OCI-LY1 (cell line): ENCODE measurements around the gene SLC29A1.

ENCODE experiments used
- H2AFZ ChIP-seq: fragments of 200-600 bp; sonication (generic), shearing (Covaris generic); 2 replicates; pipeline ENCODE4 v1.6.0; 2014; ENCODE audit warnings: antibody characterized with exemption, mild to moderate bottlenecking, low read length
- H3F3A ChIP-seq: fragments of 200-600 bp; sonication (generic), shearing (Covaris generic); 2 replicates; pipeline ENCODE4 v1.6.0; 2014; ENCODE audit warnings: mild to moderate bottlenecking, antibody characterized with exemption, low read length, moderate library complexity; ENCODE audit not compliant: insufficient read depth
- H3K27ac ChIP-seq: fragments of 200-600 bp; sonication (generic); 2 replicates; pipeline ENCODE4 v1.5.1; 2014; ENCODE audit warnings: low read length, mixed run types, mild to moderate bottlenecking, low read depth; ENCODE audit not compliant: poor library complexity, severe bottlenecking
- H3K27me3 ChIP-seq: fragments of 200-600 bp; sonication (generic); 2 replicates; pipeline ENCODE4 v1.6.0; 2014; ENCODE audit warnings: antibody characterized with exemption, mild to moderate bottlenecking, low read length, moderate library complexity; ENCODE audit not compliant: insufficient read depth
- H3K36me3 ChIP-seq: fragments of 200-600 bp; sonication (generic); 2 replicates; pipeline ENCODE4 v1.6.1; 2014; ENCODE audit warnings: mild to moderate bottlenecking, antibody characterized with exemption, low read length, moderate library complexity, mixed read lengths; ENCODE audit not compliant: insufficient read depth
- H3K4me1 ChIP-seq: fragments of 200-600 bp; sonication (generic); 2 replicates; pipeline ENCODE4 v1.5.1; 2014; ENCODE audit warnings: mild to moderate bottlenecking, low read length, moderate library complexity; ENCODE audit not compliant: insufficient read depth, severe bottlenecking
- H3K4me2 ChIP-seq: fragments of 200-600 bp; sonication (generic), shearing (Covaris generic); 2 replicates; pipeline ENCODE4 v1.6.1; 2014; ENCODE audit warnings: low read length
- H3K4me3 ChIP-seq: fragments of 200-600 bp; sonication (generic); 2 replicates; pipeline ENCODE4 v1.5.1; 2014; ENCODE audit warnings: low read length, low read depth, mild to moderate bottlenecking, mixed read lengths; ENCODE audit not compliant: poor library complexity, severe bottlenecking
- H3K79me2 ChIP-seq: fragments of 200-600 bp; shearing (Covaris generic); 2 replicates; pipeline ENCODE4 v1.6.1; 2016; ENCODE audit warnings: mixed run types, low read length, mixed read lengths; ENCODE audit not compliant: insufficient read depth
- H3K9ac ChIP-seq: fragments of 200-600 bp; sonication (generic), shearing (Covaris generic); 2 replicates; pipeline ENCODE4 v1.6.1; 2014; ENCODE audit warnings: mild to moderate bottlenecking, low read length, mixed read lengths
- H3K9me2 ChIP-seq: fragments of 200-600 bp; sonication (generic), shearing (Covaris generic); 2 replicates; pipeline ENCODE4 v1.6.1; 2014; ENCODE audit warnings: low read depth, mild to moderate bottlenecking, low read length, mixed read lengths
- H3K9me3 ChIP-seq: fragments of 200-600 bp; shearing (Covaris generic); 2 replicates; pipeline ENCODE4 v1.6.1; 2014; ENCODE audit warnings: low read length, mixed read lengths
- H4K20me1 ChIP-seq: fragments of 200-600 bp; sonication (generic), shearing (Covaris generic); 2 replicates; pipeline ENCODE4 v1.6.0; 2016; ENCODE audit warnings: mild to moderate bottlenecking, low read length; ENCODE audit not compliant: insufficient read depth
- EZH2 ChIP-seq: fragments of 200-600 bp; sonication (generic), shearing (Covaris generic); IDR thresholded peaks from 2 replicates; pipeline ENCODE4 v1.8.0; 2017; ENCODE audit warnings: borderline replicate concordance, mixed run types, mild to moderate bottlenecking, antibody characterized with exemption, low read length, moderate library complexity, mixed read lengths
- TF ChIP-seq, protein P1 (sequence below): fragments of 200-600 bp; sonication (generic), shearing (Covaris generic); IDR thresholded peaks from 2 replicates; pipeline ENCODE4 v1.5.1; 2017; ENCODE audit warnings: mild to moderate bottlenecking, antibody characterized with exemption, low read length, moderate library complexity, mixed read lengths

SLC29A1 gene

DNA sequence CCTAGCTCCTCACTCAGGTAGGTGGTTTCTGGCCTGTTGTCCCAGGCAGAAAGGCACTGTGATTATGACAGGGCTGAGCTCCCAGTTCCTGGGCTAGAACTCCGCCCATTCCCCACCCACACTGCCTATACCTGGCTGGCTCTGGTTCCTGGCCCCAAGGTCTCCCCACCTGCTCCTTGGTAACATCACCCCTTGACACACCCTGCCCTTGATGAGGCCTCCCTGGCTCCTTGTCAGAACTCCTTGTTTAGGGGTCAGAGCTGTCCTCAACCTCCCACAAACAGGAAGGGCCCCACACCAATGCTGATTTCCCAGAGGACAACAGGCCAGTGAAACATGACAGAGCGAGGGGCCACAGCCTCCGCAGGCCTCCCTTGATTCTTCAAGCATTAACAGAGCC lies 22.2 kb upstream of the SLC29A1 start:
- H3F3A ChIP-seq, result no peaks in the 10 kb centered on the region
- no peak overlapping the region for H3K9ac ChIP-seq
- H3K9me2 ChIP-seq, result no peaks in the 10 kb centered on the region
- no peaks in the 10 kb centered on the region for H3K79me2 ChIP-seq
- TF ChIP-seq EZH2, result no peak
- TF ChIP-seq, protein P1, sequence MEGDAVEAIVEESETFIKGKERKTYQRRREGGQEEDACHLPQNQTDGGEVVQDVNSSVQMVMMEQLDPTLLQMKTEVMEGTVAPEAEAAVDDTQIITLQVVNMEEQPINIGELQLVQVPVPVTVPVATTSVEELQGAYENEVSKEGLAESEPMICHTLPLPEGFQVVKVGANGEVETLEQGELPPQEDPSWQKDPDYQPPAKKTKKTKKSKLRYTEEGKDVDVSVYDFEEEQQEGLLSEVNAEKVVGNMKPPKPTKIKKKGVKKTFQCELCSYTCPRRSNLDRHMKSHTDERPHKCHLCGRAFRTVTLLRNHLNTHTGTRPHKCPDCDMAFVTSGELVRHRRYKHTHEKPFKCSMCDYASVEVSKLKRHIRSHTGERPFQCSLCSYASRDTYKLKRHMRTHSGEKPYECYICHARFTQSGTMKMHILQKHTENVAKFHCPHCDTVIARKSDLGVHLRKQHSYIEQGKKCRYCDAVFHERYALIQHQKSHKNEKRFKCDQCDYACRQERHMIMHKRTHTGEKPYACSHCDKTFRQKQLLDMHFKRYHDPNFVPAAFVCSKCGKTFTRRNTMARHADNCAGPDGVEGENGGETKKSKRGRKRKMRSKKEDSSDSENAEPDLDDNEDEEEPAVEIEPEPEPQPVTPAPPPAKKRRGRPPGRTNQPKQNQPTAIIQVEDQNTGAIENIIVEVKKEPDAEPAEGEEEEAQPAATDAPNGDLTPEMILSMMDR, result no peak
- no peak overlapping the region for H3K27ac ChIP-seq
- H3K4me1 ChIP-seq, result no peaks in the 10 kb centered on the region
- no peak overlapping the region for H3K4me2 ChIP-seq
- H2AFZ ChIP-seq, result no peak overlapping the region
- peaks cover under 1% of the 10 kb centered on the region; the same call in 1 of the 2 replicates for H3K27me3 ChIP-seq
- no peaks in the 10 kb centered on the region for H4K20me1 ChIP-seq
- no peaks in the 10 kb centered on the region for H3K36me3 ChIP-seq
- H3K9me3 ChIP-seq, result no peaks in the 10 kb centered on the region
- no peak overlapping the region for H3K4me3 ChIP-seq

DNA sequence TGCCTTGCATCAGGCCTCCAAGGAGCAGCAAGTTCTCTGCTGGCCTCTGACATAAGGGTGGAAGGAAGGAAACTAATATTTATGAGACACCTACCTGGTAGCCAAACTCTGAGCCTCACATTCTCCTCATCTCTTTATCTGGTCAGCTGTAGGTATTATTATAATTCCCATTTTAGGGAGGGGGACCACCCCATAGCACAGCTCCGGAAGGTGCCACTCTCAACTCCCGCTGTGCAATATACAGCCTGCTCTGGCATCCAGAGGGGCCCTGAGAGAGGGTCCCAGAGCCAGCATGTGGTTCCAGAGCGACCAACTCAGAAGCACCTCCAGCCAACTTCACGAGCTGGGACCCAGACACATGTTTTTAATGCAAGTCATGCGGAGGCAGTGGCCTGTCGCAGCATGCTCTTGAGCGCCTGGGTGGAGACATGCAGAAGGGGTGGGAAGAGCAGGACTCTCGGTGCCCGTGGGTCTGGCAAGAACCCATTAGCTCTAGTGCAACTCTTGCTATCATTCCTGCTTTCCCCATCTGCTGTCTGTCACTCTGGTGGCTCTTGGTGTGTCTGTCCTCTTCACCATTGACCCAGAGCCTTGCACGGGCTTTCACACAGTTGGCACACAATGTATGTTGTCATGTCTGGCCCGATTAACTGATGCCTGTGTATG lies 21.6 kb upstream of the SLC29A1 start:
- Histone ChIP-seq H3K27me3 (no peaks in the 10 kb centered on the region; the same call in 1 of the 2 replicates), H3K4me2 (no peak overlapping the region), H3K9me3 (no peaks in the 10 kb centered on the region), H3K9ac (no peak overlapping the region), H3K9me2 (no peaks in the 10 kb centered on the region), H3K79me2 (no peaks in the 10 kb centered on the region), H3K4me3 (no peak overlapping the region), H3K36me3 (no peaks in the 10 kb centered on the region), H3F3A (no peaks in the 10 kb centered on the region), H3K27ac (no peak overlapping the region), H2AFZ (no peak overlapping the region), H4K20me1 (no peaks in the 10 kb centered on the region), H3K4me1 (no peaks in the 10 kb centered on the region)
- TF ChIP-seq, protein P1, result no peak

DNA sequence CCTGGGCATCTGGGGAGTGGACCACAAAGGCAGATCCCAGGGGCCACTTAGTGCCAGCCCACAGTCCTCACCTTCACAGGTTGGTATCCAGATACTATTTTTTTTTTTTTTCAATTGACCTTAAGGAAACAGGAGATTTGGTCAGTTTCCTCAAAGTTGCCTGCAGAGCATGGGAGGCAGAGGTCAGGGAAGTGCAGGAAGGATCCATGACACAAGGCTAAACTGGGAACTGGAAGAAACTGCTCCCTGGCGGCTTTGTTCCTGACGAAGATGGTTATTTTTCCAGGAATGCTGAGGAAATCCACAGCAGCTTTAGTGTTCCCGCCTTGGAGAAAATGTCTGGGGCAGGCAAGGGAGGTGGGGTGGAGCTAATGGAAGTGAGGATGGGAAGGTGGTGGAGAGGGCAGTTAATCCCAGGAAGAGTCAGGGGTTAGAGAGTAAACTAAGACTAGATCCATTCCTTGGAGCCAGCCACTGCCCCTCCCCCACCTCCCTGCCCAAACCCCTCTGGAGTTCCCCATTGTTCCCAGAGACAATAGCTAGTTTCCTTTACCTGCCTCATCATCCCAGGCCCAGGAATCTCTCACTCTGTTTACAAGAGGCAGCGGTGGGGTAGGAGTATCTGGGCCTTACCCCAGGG lies 20.9 kb upstream of the SLC29A1 start:
- no peak overlapping the region for H3K4me2 ChIP-seq
- no peaks in the 10 kb centered on the region for H3F3A ChIP-seq
- no peaks in the 10 kb centered on the region for H3K79me2 ChIP-seq
- H2AFZ ChIP-seq, result no peak overlapping the region
- TF ChIP-seq EZH2, result no peak
- TF ChIP-seq, protein P1, result no peak
- no peaks in the 10 kb centered on the region for H3K4me1 ChIP-seq
- H4K20me1 ChIP-seq, result no peaks in the 10 kb centered on the region
- H3K27ac ChIP-seq, result no peak overlapping the region
- no peak overlapping the region for H3K4me3 ChIP-seq
- H3K9me2 ChIP-seq, result no peaks in the 10 kb centered on the region
- H3K9ac ChIP-seq, result no peak overlapping the region
- H3K9me3 ChIP-seq, result no peaks in the 10 kb centered on the region
- H3K36me3 ChIP-seq, result no peaks in the 10 kb centered on the region
- no peaks in the 10 kb centered on the region; the same call in 1 of the 2 replicates for H3K27me3 ChIP-seq
